Endothelial cell of umbilical vein (primary cell): Measurements from ENCODE around the gene LNX2. TPM values are rescaled to one million over a fixed set of nuclear protein-coding genes. Genes with fewer than 3 reads are reported as not detected.

Experiments
- BruUV-seq: library from RNA; stranded (reverse); fragments of 400-500 nt; replicated peaks from 2 replicates; lab custom pipeline; 2021; lab: Mats Ljungman, UMichigan
- CTCF ChIA-PET: fragments of 300-600, 350-600 bp; sonication (Branson Sonifier 250); formaldehyde crosslinking; loops from one replicate; lab custom pipeline; 2021; ENCODE audit warnings: antibody characterized with exemption, inconsistent platforms; lab: Charles Lee
- POLR2A ChIA-PET: fragments of 300-600, 350-600 bp; sonication (Branson Sonifier 250); formaldehyde crosslinking; loops from one replicate; lab custom pipeline; 2021; ENCODE audit warnings: antibody characterized with exemption, inconsistent platforms; lab: Charles Lee
- DNase-seq: peaks from one replicate; pipeline ENCODE4 v3.0.0-alpha.2; 2011; ENCODE audit warnings: low read depth, low spot score
- FAIRE-seq: peaks from 2 replicates; lab custom pipeline; 2011; peaks lifted over from hg19 to GRCh38; lab: Jason Lieb, UNC
- H2AFZ ChIP-seq: 2 replicates; pipeline ENCODE4 v1.6.0; 2012; ENCODE audit warnings: low read depth, low read length, control low read depth, inconsistent platforms
- H3K27ac ChIP-seq: 2 replicates; pipeline ENCODE4 v1.5.1; 2011; ENCODE audit warnings: low read depth, mild to moderate bottlenecking, control low read depth, low read length, moderate library complexity; ENCODE audit not compliant: insufficient read depth
- H3K27me3 ChIP-seq, 2 experiments: 2 replicates each; pipeline versions ENCODE4 v1.6.0 to v1.6.1; 2011; ENCODE audit warnings: low read length in 2 of 2, mixed read lengths in 1 of 2; ENCODE audit not compliant: control insufficient read depth in 2 of 2, insufficient read depth in 2 of 2
- H3K36me3 ChIP-seq, 2 experiments: 2 replicates in 1 of 2; 3 replicates in 1 of 2; pipeline ENCODE4 v1.5.1; 2011; ENCODE audit warnings: low read length in 2 of 2, mild to moderate bottlenecking in 1 of 2, moderate library complexity in 1 of 2; ENCODE audit not compliant: control insufficient read depth in 2 of 2, insufficient read depth in 2 of 2; ENCODE audit errors: extremely low read depth in 1 of 2
- H3K4me1 ChIP-seq: 3 replicates; pipeline ENCODE4 v1.5.1; 2011; ENCODE audit warnings: mild to moderate bottlenecking, low read length; ENCODE audit not compliant: control insufficient read depth, insufficient read depth; ENCODE audit errors: extremely low read depth
- H3K4me2 ChIP-seq: 2 replicates; pipeline ENCODE4 v1.6.1; 2011; ENCODE audit warnings: low read length, control low read depth, mixed read lengths; ENCODE audit not compliant: insufficient read depth
- H3K4me3 ChIP-seq, 3 experiments: fragments of 200-600 bp in 1 of 3; sonication (generic), shearing (Covaris generic) in 1 of 3; replicated peaks in 1 of 3; 2 replicates each; pipeline ENCODE4 v1.5.1; 2011 to 2016; ENCODE audit warnings: control low read depth in 3 of 3, low read length in 3 of 3, mild to moderate bottlenecking in 2 of 3, inconsistent platforms in 1 of 3, low read depth in 1 of 3, moderate library complexity in 1 of 3; ENCODE audit not compliant: insufficient read depth in 1 of 3
- H3K79me2 ChIP-seq: 2 replicates; pipeline ENCODE4 v1.6.0; 2012; ENCODE audit warnings: low read length, inconsistent platforms; ENCODE audit not compliant: control insufficient read depth, insufficient read depth
- H3K9ac ChIP-seq: replicated peaks from 2 replicates; pipeline ENCODE3; 2011; ENCODE audit warnings: low read length, control low read depth; ENCODE audit not compliant: insufficient read depth; ENCODE audit errors: extremely low read depth
- H3K9me1 ChIP-seq: replicated peaks from 3 replicates; pipeline ENCODE4 v1.6.0; 2011; ENCODE audit warnings: mild to moderate bottlenecking, low read length; ENCODE audit not compliant: control insufficient read depth, insufficient read depth; ENCODE audit errors: extremely low read depth
- H3K9me3 ChIP-seq: replicated peaks from 2 replicates; pipeline ENCODE4 v1.5.1; 2012; ENCODE audit warnings: low read length, inconsistent platforms; ENCODE audit not compliant: control insufficient read depth, insufficient read depth
- H4K20me1 ChIP-seq: replicated peaks from 2 replicates; pipeline ENCODE3; 2011; ENCODE audit warnings: mild to moderate bottlenecking, low read length; ENCODE audit not compliant: control insufficient read depth, insufficient read depth; ENCODE audit errors: extremely low read depth
- EZH2 ChIP-seq: IDR thresholded peaks from 2 replicates; pipeline ENCODE4 v1.6.1; 2012; ENCODE audit warnings: borderline replicate concordance, low read depth, mild to moderate bottlenecking, moderate library complexity, low read length, inconsistent platforms; ENCODE audit not compliant: severe bottlenecking
- GATA2 ChIP-seq: IDR thresholded peaks from 2 replicates; pipeline ENCODE4 v1.7.0; 2011; ENCODE audit warnings: low read depth, mild to moderate bottlenecking, moderate library complexity, mixed read lengths, low read length; ENCODE audit not compliant: insufficient read length, insufficient read depth
- POLR2A ChIP-seq: IDR thresholded peaks from 2 replicates; pipeline ENCODE4 v1.6.1; 2012; ENCODE audit warnings: low read depth, mild to moderate bottlenecking, control low read depth, low read length
- POLR2AphosphoS5 ChIP-seq: IDR thresholded peaks from 2 replicates; pipeline ENCODE4 v1.6.1; 2012; ENCODE audit warnings: low read depth, mild to moderate bottlenecking, control low read depth, low read length, moderate library complexity; ENCODE audit not compliant: insufficient read depth
- dilution Hi-C: fragments of 300-500 bp; cut with MboI; formaldehyde crosslinking; loops from one replicate; pipeline ENCODE4 v1.15.0; 2019; ENCODE audit warnings: low sequenced_read_pairs; ENCODE audit not compliant: extremely low pct_ligation_motif_present
- intact Hi-C: fragments of 100-400 bp; cut with micrococcal nuclease; formaldehyde crosslinking; loops from one replicate; pipeline ENCODE4 v1.10.0; 2022
- polyA plus RNA-seq, 4 experiments: library from polyadenylated mRNA; depleted of rRNA in 3 of 4; stranded (reverse) in 3 of 4; unstranded in 1 of 4; fragments of >200 nt; gene quantifications; 2 replicates each; pipeline versions ENCODE4 v1.2.1 to v1.2.3, GENCODE V29; 2011 to 2012; ENCODE audit warnings: missing spikeins in 1 of 4
- total RNA-seq: library from RNA; stranded (reverse); gene quantifications from 2 replicates; pipeline ENCODE4 v1.2.3, GENCODE V29; 2021
- TF ChIP-seq, protein P1 (sequence below), 2 donors: IDR thresholded peaks; 1 replicate in 1 of 2; 2 replicates in 1 of 2; pipeline ENCODE4 v1.5.1; 2011; ENCODE audit warnings: low read length in 2 of 2, mild to moderate bottlenecking in 2 of 2, moderate library complexity in 2 of 2, control low read depth in 1 of 2, inconsistent platforms in 1 of 2, low read depth in 1 of 2; ENCODE audit not compliant: insufficient read depth in 1 of 2; ENCODE audit errors: extremely low read depth in 1 of 2
- TF ChIP-seq, protein P2 (sequence below): IDR thresholded peaks from 2 replicates; pipeline ENCODE4 v1.6.1; 2011; ENCODE audit not compliant: insufficient read depth, insufficient read length

LNX2 gene
- total and polyA plus RNA-seq, 2 donors (not counting 3 experiments of a cell fraction or from before 2014, with no cell fraction given) = 7.0 to 9.1 TPM

DNA sequence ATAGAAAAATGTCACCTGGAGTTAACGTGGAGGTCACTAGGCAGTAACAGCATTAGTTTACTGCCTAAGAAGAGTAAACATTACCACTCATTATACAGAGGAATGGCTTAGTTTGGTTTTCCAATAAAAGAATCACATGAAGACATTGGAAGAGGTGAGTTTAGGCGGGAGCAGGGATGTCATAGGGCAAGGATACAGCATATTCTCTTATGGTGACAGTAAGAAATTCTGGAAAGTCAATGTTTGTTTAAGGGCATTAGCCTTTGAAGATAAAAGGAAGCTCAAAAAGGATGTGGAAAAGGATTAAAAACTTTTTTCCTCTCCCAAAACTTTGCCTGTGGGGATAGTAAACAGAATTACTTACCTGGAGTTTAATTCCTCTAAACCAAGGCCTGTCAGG is 5.5 kb upstream of the LNX2 start:
- intact Hi-C loops = loop anchor here (10.0 kb wide), 1 partner anchor 169 kb away; the partner anchor contains the start of gene GSX1
- POLR2A ChIA-PET = no interaction called here

More for the DNA sequence above, 5.5 kb upstream of the LNX2 start:
- H3K4me1 ChIP-seq = peaks cover 4% of the 10 kb centered on the region
- H3K9me1 ChIP-seq = no peaks in the 10 kb centered on the region
- H3K9me3 ChIP-seq = no peaks in the 10 kb centered on the region
- H3K4me3 ChIP-seq = no peak overlapping the region
- peaks cover 58% of the 10 kb centered on the region for H3K79me2 ChIP-seq
- H2AFZ ChIP-seq = no peak overlapping the region
- CTCF ChIA-PET = interaction anchor here (1.0 kb wide), 1 partner anchor 13 kb away, joined by 3 read pairs; no protein-coding TSS in a partner anchor
- H4K20me1 ChIP-seq = no peaks in the 10 kb centered on the region
- BruUV-seq = no TSS peak
- no peak overlapping the region for H3K9ac ChIP-seq
- DNase-seq = no peak
- dilution Hi-C loops = no loop called here
- H3K27me3 ChIP-seq = no peaks in the 10 kb centered on the region
- TF ChIP-seq, protein P1, sequence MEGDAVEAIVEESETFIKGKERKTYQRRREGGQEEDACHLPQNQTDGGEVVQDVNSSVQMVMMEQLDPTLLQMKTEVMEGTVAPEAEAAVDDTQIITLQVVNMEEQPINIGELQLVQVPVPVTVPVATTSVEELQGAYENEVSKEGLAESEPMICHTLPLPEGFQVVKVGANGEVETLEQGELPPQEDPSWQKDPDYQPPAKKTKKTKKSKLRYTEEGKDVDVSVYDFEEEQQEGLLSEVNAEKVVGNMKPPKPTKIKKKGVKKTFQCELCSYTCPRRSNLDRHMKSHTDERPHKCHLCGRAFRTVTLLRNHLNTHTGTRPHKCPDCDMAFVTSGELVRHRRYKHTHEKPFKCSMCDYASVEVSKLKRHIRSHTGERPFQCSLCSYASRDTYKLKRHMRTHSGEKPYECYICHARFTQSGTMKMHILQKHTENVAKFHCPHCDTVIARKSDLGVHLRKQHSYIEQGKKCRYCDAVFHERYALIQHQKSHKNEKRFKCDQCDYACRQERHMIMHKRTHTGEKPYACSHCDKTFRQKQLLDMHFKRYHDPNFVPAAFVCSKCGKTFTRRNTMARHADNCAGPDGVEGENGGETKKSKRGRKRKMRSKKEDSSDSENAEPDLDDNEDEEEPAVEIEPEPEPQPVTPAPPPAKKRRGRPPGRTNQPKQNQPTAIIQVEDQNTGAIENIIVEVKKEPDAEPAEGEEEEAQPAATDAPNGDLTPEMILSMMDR (IDR thresholded peaks at IDR 0.05; ENCODE audit: extremely low read depth in 1 of 2, insufficient read depth in 1 of 2, low read depth in 1 of 2, low read length in 2 of 2) = no peak
- TF ChIP-seq EZH2 (no peak), POLR2AphosphoS5 (no peak), GATA2 (no peak), POLR2A (no peak)
- TF ChIP-seq, protein P2, sequence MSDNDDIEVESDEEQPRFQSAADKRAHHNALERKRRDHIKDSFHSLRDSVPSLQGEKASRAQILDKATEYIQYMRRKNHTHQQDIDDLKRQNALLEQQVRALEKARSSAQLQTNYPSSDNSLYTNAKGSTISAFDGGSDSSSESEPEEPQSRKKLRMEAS = no peak
- FAIRE-seq = no peak
- no peak overlapping the region for H3K4me2 ChIP-seq
- no peak overlapping the region for H3K27ac ChIP-seq
- peaks cover 2 to 4% of the 10 kb centered on the region in 2 experiments for H3K36me3 ChIP-seq
